ENCODE measurements around the gene LRRC41. TPM values are rescaled to one million over a fixed set of nuclear protein-coding genes. Genes with fewer than 3 reads are reported as not detected.
"Not testable (repeated sequence)": the region's sequence is repeated elsewhere in the genome, so short reads cannot be mapped to it uniquely, and the experiment has no call there.

Gene LRRC41
- total and polyA plus RNA-seq, 2 donors (not counting 1 experiment from before 2014, with no cell fraction given): 20.1 to 39.0 TPM

GRCh38 chr1:46236882-46237281 lies 66.5 kb downstream of the LRRC41 start:
- Histone ChIP-seq H3K36me3 (replicated peaks in 1 of 2; ENCODE audit: control extremely low read depth in 1 of 2, control insufficient read depth in 1 of 2, extremely low read depth in 1 of 2, insufficient read depth in 2 of 2, low read length in 1 of 2) (no peaks in the 10 kb centered on the region), H3K4me2 (replicated peaks; ENCODE audit: low read depth, low read length, poor library complexity, severe bottlenecking) (no peak overlapping the region), H2AFZ (ENCODE audit: insufficient read depth, low read depth, low read length, poor library complexity, severe bottlenecking) (no peak overlapping the region), H3K27me3 (replicated peaks in 1 of 4; ENCODE audit: control extremely low read depth in 1 of 4, control insufficient read depth in 3 of 4, insufficient read depth in 4 of 4, low read length in 3 of 4) (no peaks in the 10 kb centered on the region), H4K20me1 (ENCODE audit: control insufficient read depth, insufficient read depth, low read length, poor library complexity, severe bottlenecking) (no peaks in the 10 kb centered on the region), H3K9ac (ENCODE audit: low read length) (no peak overlapping the region), H3K4me1 (ENCODE audit: control insufficient read depth in 2 of 2, insufficient read depth in 2 of 2, low read length in 2 of 2) (no peaks in the 10 kb centered on the region), H3K79me2 (ENCODE audit: control insufficient read depth, insufficient read depth, low read length) (no peaks in the 10 kb centered on the region), H3K4me3 (ENCODE audit: control extremely low read depth in 1 of 5, extremely low read depth in 1 of 5, insufficient read depth in 1 of 5, low read depth in 2 of 5, low read length in 4 of 5) (no peak overlapping the region), H3K9me3 (ENCODE audit: control extremely low read depth in 1 of 3, control insufficient read depth in 2 of 3, insufficient read depth in 1 of 3, low read length in 2 of 3) (peaks cover 0 to 12% (median 5%) of the 10 kb centered on the region in 3 donors), H3K27ac (ENCODE audit: low read length in 2 of 2) (no peak overlapping the region)
- Mint-ChIP-seq H3K9me3 (ENCODE audit: insufficient read depth) (no peaks in the 10 kb centered on the region), H3K4me3 (no peak overlapping the region), H3K4me1 (no peaks in the 10 kb centered on the region), H3K27me3 (no peaks in the 10 kb centered on the region), H3K27ac (no peak overlapping the region)
- intact Hi-C loops (cut with micrococcal nuclease): no loop called here
- no peak for DNase-seq
- no peak for ATAC-seq (ENCODE audit: low read depth)
- no CpG with 5 or more reads among the region's 4 CpGs for WGBS (ENCODE audit: insufficient coverage)
- POLR2A ChIA-PET: interaction anchor here (0.6 kb wide), 1 partner anchor 112 kb away, joined by 7 read pairs; no protein-coding TSS in a partner anchor
- TF ChIP-seq CTCF (IDR thresholded peaks at IDR 0.05): no peak
- TF ChIP-seq EZH2 (IDR thresholded peaks at IDR 0.05; ENCODE audit: borderline replicate concordance, insufficient read depth, low read depth, low read length, poor library complexity, severe bottlenecking): no peak
- CTCF ChIA-PET: interaction anchor here (0.7 kb wide), 1 partner anchor 199 kb away, joined by 3 read pairs; no protein-coding TSS in a partner anchor

GRCh38 chr1:46231231-46231630 lies 72.2 kb downstream of the LRRC41 start:
- H3K27me3 ChIP-seq (replicated peaks in 1 of 4; ENCODE audit: control extremely low read depth in 1 of 4, control insufficient read depth in 3 of 4, insufficient read depth in 4 of 4, low read length in 3 of 4); H3K27ac Mint-ChIP-seq; H3K4me2 ChIP-seq (replicated peaks; ENCODE audit: low read depth, low read length, poor library complexity, severe bottlenecking); H3K27me3 Mint-ChIP-seq; H4K20me1 ChIP-seq (ENCODE audit: control insufficient read depth, insufficient read depth, low read length, poor library complexity, severe bottlenecking); CTCF ChIA-PET; H3K9ac ChIP-seq (ENCODE audit: low read length); H3K4me3 ChIP-seq (ENCODE audit: control extremely low read depth in 1 of 5, extremely low read depth in 1 of 5, insufficient read depth in 1 of 5, low read depth in 2 of 5, low read length in 4 of 5); H3K27ac ChIP-seq (ENCODE audit: low read length in 2 of 2); H3K36me3 ChIP-seq (replicated peaks in 1 of 2; ENCODE audit: control extremely low read depth in 1 of 2, control insufficient read depth in 1 of 2, extremely low read depth in 1 of 2, insufficient read depth in 2 of 2, low read length in 1 of 2); H3K4me1 ChIP-seq (ENCODE audit: control insufficient read depth in 2 of 2, insufficient read depth in 2 of 2, low read length in 2 of 2); H3K9me3 Mint-ChIP-seq (ENCODE audit: insufficient read depth); DNase-seq; ATAC-seq (ENCODE audit: low read depth); H3K9me3 ChIP-seq (ENCODE audit: control extremely low read depth in 1 of 3, control insufficient read depth in 2 of 3, insufficient read depth in 1 of 3, low read length in 2 of 3); H2AFZ ChIP-seq (ENCODE audit: insufficient read depth, low read depth, low read length, poor library complexity, severe bottlenecking); POLR2A ChIA-PET; H3K79me2 ChIP-seq (ENCODE audit: control insufficient read depth, insufficient read depth, low read length); H3K4me1 Mint-ChIP-seq; intact Hi-C loops (cut with micrococcal nuclease); H3K4me3 Mint-ChIP-seq: not testable (repeated sequence)
- WGBS (ENCODE audit: insufficient coverage): no CpG with 5 or more reads among the region's 3 CpGs

Other genes with a start within 250 kb of the LRRC41 start
- gene PIK3R3, start 171.0 kb downstream of the LRRC41 start, total RNA-seq: 0.17 and 0.78 TPM in 2 replicates
- gene PIK3R3, start 171.0 kb downstream of the LRRC41 start, polyA plus RNA-seq: 0.06 and 0.19 TPM in 2 replicates
- gene TSPAN1, start 128.5 kb downstream of the LRRC41 start, total RNA-seq: not detected in 2 replicates
- not detected in 2 replicates for gene TSPAN1, start 128.5 kb downstream of the LRRC41 start, polyA plus RNA-seq
- gene P3R3URF, start 127.1 kb downstream of the LRRC41 start, total RNA-seq: not detected in 2 replicates
- gene P3R3URF, start 127.1 kb downstream of the LRRC41 start, polyA plus RNA-seq: not detected in 2 replicates
- 50.8 and 51.0 TPM in 2 replicates for gene POMGNT1, start 105.2 kb downstream of the LRRC41 start, total RNA-seq
- 31.0 and 32.6 TPM in 2 replicates for gene POMGNT1, start 105.2 kb downstream of the LRRC41 start, polyA plus RNA-seq
- gene LURAP1, start 100.3 kb downstream of the LRRC41 start, total RNA-seq: 0.34 and 0.41 TPM in 2 replicates
- 0.09 and 0.27 TPM in 2 replicates for gene LURAP1, start 100.3 kb downstream of the LRRC41 start, polyA plus RNA-seq
- gene RAD54L, start 55.9 kb downstream of the LRRC41 start, total RNA-seq: 1.1 and 1.9 TPM in 2 replicates
- 0.57 and 1.1 TPM in 2 replicates for gene RAD54L, start 55.9 kb downstream of the LRRC41 start, polyA plus RNA-seq
- gene UQCRH, start 82 bp upstream of the LRRC41 start, total RNA-seq: 144 and 146 TPM in 2 replicates
- gene UQCRH, start 82 bp upstream of the LRRC41 start, polyA plus RNA-seq: 310 and 380 TPM in 2 replicates
- 30.1 and 33.7 TPM in 2 replicates for gene NSUN4, start 37.2 kb upstream of the LRRC41 start, total RNA-seq
- gene NSUN4, start 37.2 kb upstream of the LRRC41 start, polyA plus RNA-seq: 17.6 and 21.3 TPM in 2 replicates
- 5.6 and 10.0 TPM in 2 replicates for gene FAAH, start 90.7 kb upstream of the LRRC41 start, total RNA-seq
- 6.8 and 9.6 TPM in 2 replicates for gene FAAH, start 90.7 kb upstream of the LRRC41 start, polyA plus RNA-seq
- gene DMBX1, start 186.2 kb upstream of the LRRC41 start, total RNA-seq: not detected in 2 replicates
- gene DMBX1, start 186.2 kb upstream of the LRRC41 start, polyA plus RNA-seq: not detected in 2 replicates
- not detected in 2 replicates for gene KNCN, start 248.0 kb upstream of the LRRC41 start, total RNA-seq
- gene KNCN, start 248.0 kb upstream of the LRRC41 start, polyA plus RNA-seq: not detected in 2 replicates

All from B cell (primary cell).